H1 (cell line): Measurements from ENCODE around the gene PEAK3. TPM values are rescaled to one million over a fixed set of nuclear protein-coding genes. Genes with fewer than 3 reads are reported as not detected.

Experiments
- CTCF ChIA-PET: fragments of 300-600 bp; sonication (Branson Sonifier 250); formaldehyde crosslinking; loops from one replicate; lab custom pipeline; 2021; ENCODE audit not compliant: partially characterized antibody; lab: Charles Lee
- POLR2A ChIA-PET: fragments of 300-600 bp; sonication (Branson Sonifier 250); formaldehyde crosslinking; loops from one replicate; lab custom pipeline; 2021; ENCODE audit warnings: inconsistent platforms; ENCODE audit not compliant: partially characterized antibody; lab: Charles Lee
- DNase-seq, 2 experiments: peaks; one replicate each; pipeline versions ENCODE4 v3.0.0 to v3.0.0-alpha.2; 2010 to 2022; ENCODE audit warnings: low spot score in 2 of 2, low read depth in 1 of 2, mixed read lengths in 1 of 2
- FAIRE-seq: peaks from 2 replicates; lab custom pipeline; 2011; peaks lifted over from hg19 to GRCh38; lab: Jason Lieb, UNC
- H2AFZ ChIP-seq: 2 replicates; pipeline ENCODE4 v1.8.1; 2012; ENCODE audit warnings: low read length, inconsistent platforms
- H2AK5ac ChIP-seq: 2 replicates; pipeline ENCODE4 v1.6.1; 2013; ENCODE audit warnings: low read depth, low read length
- H2BK120ac ChIP-seq: replicated peaks from 2 replicates; pipeline ENCODE3; 2013; ENCODE audit warnings: low read depth, low read length, inconsistent platforms
- H2BK12ac ChIP-seq: 2 replicates; pipeline ENCODE4 v1.6.1; 2013; ENCODE audit warnings: low read depth, low read length
- H2BK15ac ChIP-seq: 2 replicates; pipeline ENCODE4 v1.6.1; 2013; ENCODE audit warnings: low read length
- H2BK20ac ChIP-seq: 2 replicates; pipeline ENCODE4 v1.6.1; 2013; ENCODE audit warnings: low read length
- H2BK5ac ChIP-seq: 2 replicates; pipeline ENCODE4 v1.6.1; 2013; ENCODE audit warnings: low read depth, low read length
- H3K14ac ChIP-seq: 2 replicates; pipeline ENCODE4 v1.6.1; 2013; ENCODE audit warnings: inconsistent platforms; ENCODE audit not compliant: insufficient read length
- H3K18ac ChIP-seq: 2 replicates; pipeline ENCODE4 v1.6.1; 2013; ENCODE audit warnings: low read length; ENCODE audit errors: extremely low read depth
- H3K23ac ChIP-seq: 2 replicates; pipeline ENCODE4 v1.6.1; 2013; ENCODE audit warnings: inconsistent platforms; ENCODE audit not compliant: insufficient read length
- H3K23me2 ChIP-seq: 2 replicates; pipeline ENCODE4 v1.6.1; 2013; ENCODE audit warnings: low read depth, low read length
- H3K27ac ChIP-seq: 2 replicates; pipeline ENCODE4 v1.6.1; 2011; ENCODE audit warnings: low read depth, low read length, inconsistent platforms
- H3K27me3 ChIP-seq, 4 experiments: replicated peaks in 1 of 4; 1 replicate in 1 of 4; 2 replicates in 3 of 4; pipeline versions ENCODE4 v1.6.1 to v1.8.1; 2011 to 2013; ENCODE audit warnings: low read length in 3 of 4, mild to moderate bottlenecking in 3 of 4, inconsistent platforms in 2 of 4, mixed read lengths in 2 of 4, moderate library complexity in 1 of 4; ENCODE audit not compliant: control insufficient read depth in 3 of 4, insufficient read depth in 3 of 4; ENCODE audit errors: extremely low read depth in 1 of 4
- H3K36me3 ChIP-seq, 4 experiments: 2 replicates each; pipeline versions ENCODE4 v1.6.1 to v1.8.1; 2011 to 2013; ENCODE audit warnings: mild to moderate bottlenecking in 4 of 4, low read length in 3 of 4, moderate library complexity in 2 of 4, control low read depth in 1 of 4, inconsistent platforms in 1 of 4; ENCODE audit not compliant: insufficient read depth in 4 of 4, control insufficient read depth in 2 of 4
- H3K4ac ChIP-seq: replicated peaks from 2 replicates; pipeline ENCODE3; 2013; ENCODE audit warnings: low read length, low read depth, mixed read lengths, inconsistent platforms; ENCODE audit not compliant: insufficient read length
- H3K4me1 ChIP-seq, 4 experiments: replicated peaks in 1 of 4; 1 replicate in 1 of 4; 2 replicates in 3 of 4; pipeline versions ENCODE4 v1.6.1 to v1.8.1; 2011 to 2013; ENCODE audit warnings: low read length in 3 of 4, inconsistent platforms in 2 of 4, mixed read lengths in 1 of 4; ENCODE audit not compliant: insufficient read depth in 4 of 4, control insufficient read depth in 3 of 4
- H3K4me2 ChIP-seq, 2 experiments: 2 replicates each; pipeline versions ENCODE4 v1.6.1 to v1.8.1; 2011 to 2013; ENCODE audit warnings: low read depth in 2 of 2, low read length in 2 of 2, control low read depth in 1 of 2, inconsistent platforms in 1 of 2, mild to moderate bottlenecking in 1 of 2; ENCODE audit not compliant: insufficient read depth in 1 of 2
- H3K4me3 ChIP-seq, 4 experiments: fragments of 200-600, 300-600 bp in 1 of 4; sonication (generic), shearing (Covaris generic), sonication (Bioruptor Twin) in 1 of 4; 2 replicates each; pipeline versions ENCODE4 v1.5.1 to v1.8.1; 2011 to 2016; ENCODE audit warnings: low read length in 4 of 4, low read depth in 3 of 4, control low read depth in 2 of 4, inconsistent platforms in 2 of 4, mild to moderate bottlenecking in 2 of 4, mixed read lengths in 1 of 4, moderate library complexity in 1 of 4; ENCODE audit not compliant: insufficient read depth in 2 of 4; ENCODE audit errors: extremely low read depth in 1 of 4
- H3K56ac ChIP-seq: replicated peaks from 2 replicates; pipeline ENCODE3; 2013; ENCODE audit warnings: low read depth, mild to moderate bottlenecking, mixed read lengths, low read length, inconsistent platforms; ENCODE audit not compliant: insufficient read length
- H3K79me1 ChIP-seq: 2 replicates; pipeline ENCODE4 v1.6.1; 2013; ENCODE audit warnings: low read depth, low read length, control low read depth
- H3K79me2 ChIP-seq, 2 experiments: 2 replicates each; pipeline versions ENCODE4 v1.6.1 to v1.8.1; 2012 to 2013; ENCODE audit warnings: low read length in 2 of 2, mild to moderate bottlenecking in 2 of 2, inconsistent platforms in 1 of 2; ENCODE audit not compliant: insufficient read depth in 2 of 2, control insufficient read depth in 1 of 2
- H3K9ac ChIP-seq, 4 experiments: replicated peaks in 1 of 4; 1 replicate in 1 of 4; 2 replicates in 3 of 4; pipeline versions ENCODE4 v1.6.1 to v1.8.1; 2011 to 2013; ENCODE audit warnings: low read depth in 3 of 4, low read length in 3 of 4, control low read depth in 2 of 4, mild to moderate bottlenecking in 2 of 4, moderate library complexity in 2 of 4, inconsistent platforms in 1 of 4; ENCODE audit errors: extremely low read depth in 1 of 4
- H3K9me3 ChIP-seq, 2 experiments: 2 replicates each; pipeline versions ENCODE4 v1.6.1 to v1.8.1; 2012 to 2013; ENCODE audit warnings: mild to moderate bottlenecking in 2 of 2, moderate library complexity in 2 of 2, control low read depth in 1 of 2, inconsistent platforms in 1 of 2, low read depth in 1 of 2, low read length in 1 of 2, mixed read lengths in 1 of 2; ENCODE audit not compliant: insufficient read depth in 2 of 2
- H4K20me1 ChIP-seq, 2 experiments: replicated peaks in 1 of 2; 2 replicates each; pipeline versions ENCODE3 to v1.8.1; 2011 to 2013; ENCODE audit warnings: inconsistent platforms in 2 of 2, low read length in 2 of 2, mild to moderate bottlenecking in 1 of 2; ENCODE audit not compliant: insufficient read depth in 2 of 2, control insufficient read depth in 1 of 2
- H4K5ac ChIP-seq: 2 replicates; pipeline ENCODE4 v1.6.1; 2013; ENCODE audit warnings: low read length, low read depth, mixed read lengths, inconsistent platforms; ENCODE audit not compliant: insufficient read length
- H4K8ac ChIP-seq: 2 replicates; pipeline ENCODE4 v1.8.0; 2013; ENCODE audit warnings: mild to moderate bottlenecking, moderate library complexity, low read length, inconsistent platforms; ENCODE audit not compliant: insufficient read depth; ENCODE audit errors: extremely low read depth
- H4K91ac ChIP-seq: replicated peaks from 2 replicates; pipeline ENCODE3; 2013; ENCODE audit warnings: low read length, mixed read lengths, inconsistent platforms; ENCODE audit not compliant: insufficient read length
- BRCA1 ChIP-seq: IDR thresholded peaks from 2 replicates; pipeline ENCODE4 v1.6.1; 2012; ENCODE audit warnings: low read depth, low read length, improper control_type of control experiment
- POLR2AphosphoS5 ChIP-seq: IDR thresholded peaks from 2 replicates; pipeline ENCODE4 v1.6.1; 2011; ENCODE audit warnings: low read depth, low read length
- whole genome bisulfite sequencing, 2 experiments: shearing (Covaris generic) in 1 of 2; methylation state at CpG; one replicate each; pipeline versions ENCODE4 v1.1.6 to v1.1.7; 2013 to 2015; ENCODE audit warnings: low lambda C conversion rate in 2 of 2, mixed read lengths in 2 of 2, inconsistent platforms in 1 of 2, low coverage in 1 of 2, missing lambda C conversion rate in 1 of 2; ENCODE audit not compliant: insufficient replicate concordance in 2 of 2, insufficient coverage in 1 of 2, insufficient read length in 1 of 2; ENCODE audit errors: extremely low coverage in 1 of 2, missing lambda C conversion rate in 1 of 2; 5-methylcytosine and 5-hydroxymethylcytosine counted together
- polyA plus RNA-seq, 7 experiments: library from polyadenylated mRNA; depleted of rRNA in 3 of 7; stranded (reverse) in 5 of 7; unstranded in 2 of 7; fragments of >200 nt in 5 of 7; fragments of 200-250 nt in 2 of 7; gene quantifications; 1 replicate in 5 of 7; 2 replicates in 1 of 7; 4 replicates in 1 of 7; pipeline versions ENCODE4 v1.2.1 to v1.2.3, GENCODE V29; 2011 to 2013; ENCODE audit warnings: missing spikeins in 2 of 7, mixed read lengths in 2 of 7
- total RNA-seq: library from RNA; stranded (reverse); fragmentation: NEBNext Ultra II Directional; extraction: Animal tissue kit (Norgen Biotek cat#: 25700); gene quantifications from 2 replicates; pipeline ENCODE4 v1.2.1, GENCODE V29; 2021

PEAK3 gene
- total and polyA plus RNA-seq, 2 of the 8 experiments (the other 6 are each of a cell fraction or from before 2014, with no cell fraction given) = not detected

GRCh38 chr19:2242816-2243215 is 39.2 kb downstream of the PEAK3 start:
- TF ChIP-seq BRCA1 = no peak
- 0 out of 2 replicates have a peak, but pooled peaks have one; percentile 18 for TF ChIP-seq POLR2AphosphoS5
- peak overlapping the region; percentile 16; the same call in 1 of the 2 replicates for H4K8ac ChIP-seq
- peaks cover 37 to 63% of the 10 kb centered on the region in 2 experiments for H3K79me2 ChIP-seq
- no peak overlapping the region for H3K14ac ChIP-seq
- CTCF ChIA-PET = interaction anchor here (1.1 to 1.3 kb wide), 3 partner anchors 10 to 33 kb away, joined by 3 to 5 read pairs (median 4); no protein-coding TSS in a partner anchor
- H4K20me1 ChIP-seq = peaks cover 39 to 68% of the 10 kb centered on the region in 2 experiments
- H4K5ac ChIP-seq = no peak overlapping the region
- no peak overlapping the region for H4K91ac ChIP-seq
- no peak overlapping the region for H3K23ac ChIP-seq
- peaks cover 28 to 49% (median 45%) of the 10 kb centered on the region in 4 experiments for H3K36me3 ChIP-seq
- H2BK15ac ChIP-seq = no peak overlapping the region
- POLR2A ChIA-PET = interaction anchor here (0.6 to 10.3 kb wide), 6 partner anchors 13 to 82 kb away, joined by 3 to 206 read pairs (median 8); partner anchors contain the start of genes AMH and JSRP1
- no peaks in the 10 kb centered on the region for H3K27me3 ChIP-seq
- FAIRE-seq (no peak), DNase-seq (no peak)
- WGBS, 2 experiments = 92% methylated on average over 8 of the region's 8 CpGs; no CpG with 5 or more reads in 1 of the 2 experiments
- H3K27ac ChIP-seq = no peak overlapping the region
- H2BK5ac ChIP-seq = peak overlapping the region; percentile 12; the same call in 1 of the 2 replicates
- H3K23me2 ChIP-seq = peaks cover 2% of the 10 kb centered on the region; the same call in 1 of the 2 replicates
- H3K4me2 ChIP-seq = no peak overlapping the region
- no peak overlapping the region for H3K4me3 ChIP-seq
- H3K4me1 ChIP-seq = peaks cover 0 to 18% (median 9%) of the 10 kb centered on the region in 4 experiments; a peak in 6 of 7 replicates
- no peak overlapping the region for H2AFZ ChIP-seq
- no peak overlapping the region for H3K4ac ChIP-seq
- H3K18ac ChIP-seq = no peak overlapping the region
- H3K79me1 ChIP-seq = peaks cover 22% of the 10 kb centered on the region
- no peaks in the 10 kb centered on the region for H3K9me3 ChIP-seq
- no peak overlapping the region for H2BK120ac ChIP-seq
- no peak overlapping the region for H3K56ac ChIP-seq
- no peak overlapping the region for H2BK20ac ChIP-seq
- H2AK5ac ChIP-seq = no peak overlapping the region
- 0 out of 7 replicates have a peak overlapping the region, but pooled peaks of 1 of the 4 experiments have one; percentile 35 for H3K9ac ChIP-seq
- H2BK12ac ChIP-seq = no peak overlapping the region
